GM23338 (cell line): ENCODE data around the gene IPP.
"Not testable (repeated sequence)": the region's sequence is repeated elsewhere in the genome, so short reads cannot be mapped to it uniquely, and the experiment has no call there.

Source experiments
- CREB1 ChIP-seq: fragments of 250-450 bp; sonication (Bioruptor Pico); IDR thresholded peaks from 2 replicates; pipeline ENCODE4 v1.5.0; 2020; ENCODE audit warnings: low read depth, mild to moderate bottlenecking, moderate library complexity
- CTCF ChIP-seq, 2 experiments: fragments of 200-600 bp in 1 of 2; sonication (generic) in 1 of 2; conservative IDR thresholded peaks; 2 replicates each; pipeline versions ENCODE4 v1.5.1 to v1.6.1; 2016 to 2017; ENCODE audit warnings: antibody characterized with exemption in 2 of 2, low read depth in 2 of 2, mild to moderate bottlenecking in 2 of 2, moderate library complexity in 1 of 2
- EZH2 ChIP-seq: fragments of 200-600 bp; sonication (generic); IDR thresholded peaks from one replicate; pipeline ENCODE4 v1.8.0; 2017; ENCODE audit warnings: antibody characterized with exemption, mild to moderate bottlenecking, low read depth; ENCODE audit not compliant: unreplicated experiment
- EZH2phosphoT487 ChIP-seq: fragments of 200-600 bp; sonication (generic); IDR thresholded peaks from one replicate; pipeline ENCODE4 v1.8.1; 2018; ENCODE audit warnings: antibody characterized with exemption; ENCODE audit not compliant: unreplicated experiment
- JUNB ChIP-seq: IDR thresholded peaks from one replicate; pipeline ENCODE4 v1.6.1; 2016; ENCODE audit warnings: antibody characterized with exemption; ENCODE audit not compliant: unreplicated experiment
- POLR2AphosphoS5 ChIP-seq: IDR thresholded peaks from 2 replicates; pipeline ENCODE4 v1.6.1; 2016; ENCODE audit warnings: antibody characterized with exemption, low read depth
- REST ChIP-seq: IDR thresholded peaks from one replicate; pipeline ENCODE4 v1.6.1; 2018; ENCODE audit warnings: antibody characterized with exemption; ENCODE audit not compliant: unreplicated experiment
- STAT1 ChIP-seq: IDR thresholded peaks from one replicate; pipeline ENCODE4 v1.6.1; 2016; ENCODE audit warnings: antibody characterized with exemption; ENCODE audit not compliant: unreplicated experiment
- ZNF331 ChIP-seq: fragments of 250-450 bp; sonication (Bioruptor Pico); IDR thresholded peaks from 2 replicates; pipeline ENCODE4 v1.5.0; 2020; ENCODE audit warnings: low read depth, mild to moderate bottlenecking, moderate library complexity

- not testable (repeated sequence) for TF ChIP-seq CTCF (conservative IDR thresholded peaks at IDR 0.05; ENCODE audit: low read depth in 2 of 2); POLR2AphosphoS5; EZH2; EZH2phosphoT487; REST; ZNF331 (CRISPR knock-in tag); CREB1 (CRISPR knock-in tag); STAT1; JUNB
Observed at GRCh38 chr1:45739641-45740156, 10.8 kb downstream of the IPP start.
